Neuronal stem cell (in vitro differentiated cells): ENCODE data around the gene CSRP1.

Experiments
- DNase-seq: peaks from one replicate; pipeline ENCODE4 v3.0.0-alpha.2; 2013; ENCODE audit warnings: low spot score
- H2AFZ ChIP-seq: one replicate; pipeline ENCODE4 v1.6.1; 2013; ENCODE audit warnings: mild to moderate bottlenecking, low read length, inconsistent platforms
- H2AK5ac ChIP-seq: 2 replicates; pipeline ENCODE4 v1.6.1; 2013; ENCODE audit warnings: low read depth, mild to moderate bottlenecking, inconsistent platforms, low read length, moderate library complexity, mixed read lengths
- H2BK120ac ChIP-seq: 2 replicates; pipeline ENCODE4 v1.6.1; 2013; ENCODE audit warnings: low read depth, mild to moderate bottlenecking, inconsistent platforms, low read length, moderate library complexity, mixed read lengths
- H2BK12ac ChIP-seq: one replicate; pipeline ENCODE4 v1.6.1; 2013; ENCODE audit warnings: low read length, inconsistent platforms
- H2BK15ac ChIP-seq: 2 replicates; pipeline ENCODE4 v1.6.1; 2013; ENCODE audit warnings: mild to moderate bottlenecking, low read length, inconsistent platforms, mixed read lengths
- H2BK5ac ChIP-seq: one replicate; pipeline ENCODE4 v1.6.1; 2013; ENCODE audit warnings: inconsistent platforms, mild to moderate bottlenecking, low read length, moderate library complexity
- H3K14ac ChIP-seq: one replicate; pipeline ENCODE4 v1.6.1; 2013; ENCODE audit warnings: low read length, inconsistent platforms
- H3K18ac ChIP-seq: 2 replicates; pipeline ENCODE4 v1.6.1; 2013; ENCODE audit warnings: low read length, inconsistent platforms
- H3K23ac ChIP-seq: 2 replicates; pipeline ENCODE4 v1.6.1; 2013; ENCODE audit warnings: low read depth, mild to moderate bottlenecking, mixed read lengths, low read length, inconsistent platforms; ENCODE audit not compliant: poor library complexity
- H3K27ac ChIP-seq: replicated peaks from 3 replicates; pipeline ENCODE4 v1.5.1; 2013; ENCODE audit warnings: low read length, inconsistent platforms
- H3K27me3 ChIP-seq, 3 experiments: 2 replicates each; pipeline ENCODE4 v1.6.1; 2013; ENCODE audit warnings: low read length in 3 of 3, mild to moderate bottlenecking in 2 of 3, inconsistent platforms in 1 of 3, low read depth in 1 of 3, mixed read lengths in 1 of 3, moderate library complexity in 1 of 3; ENCODE audit not compliant: control insufficient read depth in 3 of 3, insufficient read depth in 3 of 3
- H3K36me3 ChIP-seq, 2 donors: replicated peaks in 1 of 2; 2 replicates each; pipeline ENCODE4 v1.6.1; 2013; ENCODE audit warnings: low read length in 2 of 2; ENCODE audit not compliant: control insufficient read depth in 2 of 2, insufficient read depth in 2 of 2
- H3K4ac ChIP-seq: 2 replicates; pipeline ENCODE4 v1.6.1; 2013; ENCODE audit warnings: inconsistent platforms, mild to moderate bottlenecking, low read length, moderate library complexity
- H3K4me1 ChIP-seq, 2 donors: 1 replicate in 1 of 2; 2 replicates in 1 of 2; pipeline ENCODE4 v1.6.1; 2013; ENCODE audit warnings: low read length in 2 of 2, low read depth in 1 of 2; ENCODE audit not compliant: control insufficient read depth in 2 of 2, insufficient read depth in 1 of 2
- H3K4me2 ChIP-seq: one replicate; pipeline ENCODE4 v1.6.1; 2013; ENCODE audit warnings: mild to moderate bottlenecking, low read length, inconsistent platforms; ENCODE audit not compliant: insufficient read depth, poor library complexity, severe bottlenecking
- H3K4me3 ChIP-seq, 2 donors: 2 replicates each; pipeline ENCODE4 v1.5.1; 2013; ENCODE audit warnings: low read length in 2 of 2, mild to moderate bottlenecking in 2 of 2, inconsistent platforms in 1 of 2, moderate library complexity in 1 of 2
- H3K79me1 ChIP-seq: one replicate; pipeline ENCODE4 v1.6.1; 2013; ENCODE audit warnings: low read depth, mild to moderate bottlenecking, inconsistent platforms, low read length, moderate library complexity
- H3K9ac ChIP-seq: one replicate; pipeline ENCODE4 v1.6.1; 2013; ENCODE audit warnings: mild to moderate bottlenecking, low read depth, low read length, inconsistent platforms; ENCODE audit not compliant: poor library complexity
- H3K9me3 ChIP-seq, 2 donors: replicated peaks in 1 of 2; 2 replicates each; pipeline versions ENCODE3 to v1.6.1; 2013; ENCODE audit warnings: low read length in 2 of 2, mild to moderate bottlenecking in 2 of 2, inconsistent platforms in 1 of 2, low read depth in 1 of 2, mixed read lengths in 1 of 2, moderate library complexity in 1 of 2; ENCODE audit not compliant: control insufficient read depth in 2 of 2, insufficient read depth in 1 of 2
- H4K8ac ChIP-seq: one replicate; pipeline ENCODE4 v1.6.1; 2013; ENCODE audit warnings: low read depth, mild to moderate bottlenecking, inconsistent platforms, low read length, moderate library complexity
- H4K91ac ChIP-seq: one replicate; pipeline ENCODE4 v1.6.1; 2013; ENCODE audit warnings: low read length, low read depth, mild to moderate bottlenecking, inconsistent platforms; ENCODE audit not compliant: poor library complexity
- WGBS, 2 donors: extraction: QIAGEN DNeasy Blood & Tissue Kit; methylation state at CpG; one replicate each; pipeline ENCODE4 v1.1.7; 2013; ENCODE audit warnings: missing lambda C conversion rate in 2 of 2, mixed read lengths in 1 of 2; ENCODE audit not compliant: insufficient read length in 2 of 2, insufficient replicate concordance in 1 of 2; ENCODE audit errors: extremely low coverage in 2 of 2; 5-methylcytosine and 5-hydroxymethylcytosine counted together

CSRP1 gene

GRCh38 chr1:201454608-201455007 is 52.3 kb downstream of the CSRP1 start:
- no peak overlapping the region for H3K4me3 ChIP-seq
- H4K91ac ChIP-seq = no peak overlapping the region
- no peaks in the 10 kb centered on the region for H3K27me3 ChIP-seq
- no peak overlapping the region for H3K27ac ChIP-seq
- no peaks in the 10 kb centered on the region for H3K9me3 ChIP-seq
- H3K36me3 ChIP-seq = no peaks in the 10 kb centered on the region
- H3K79me1 ChIP-seq = no peaks in the 10 kb centered on the region
- no peak overlapping the region for H3K4ac ChIP-seq
- H2BK15ac ChIP-seq = no peak overlapping the region
- no peak overlapping the region for H2BK5ac ChIP-seq
- no peak overlapping the region for H2BK120ac ChIP-seq
- no peak overlapping the region for H3K14ac ChIP-seq
- no peak overlapping the region for H3K18ac ChIP-seq
- H4K8ac ChIP-seq = no peak overlapping the region
- no peak overlapping the region for H2AFZ ChIP-seq
- no peak overlapping the region for H3K4me2 ChIP-seq
- H2BK12ac ChIP-seq = no peak overlapping the region
- no CpG with 5 or more reads among the region's 4 CpGs for WGBS, 2 donors
- H2AK5ac ChIP-seq = no peak overlapping the region
- no peak overlapping the region for H3K23ac ChIP-seq
- no peak overlapping the region for H3K9ac ChIP-seq
- no peak for DNase-seq
- peaks cover 18 to 29% of the 10 kb centered on the region in 2 donors for H3K4me1 ChIP-seq

DNA sequence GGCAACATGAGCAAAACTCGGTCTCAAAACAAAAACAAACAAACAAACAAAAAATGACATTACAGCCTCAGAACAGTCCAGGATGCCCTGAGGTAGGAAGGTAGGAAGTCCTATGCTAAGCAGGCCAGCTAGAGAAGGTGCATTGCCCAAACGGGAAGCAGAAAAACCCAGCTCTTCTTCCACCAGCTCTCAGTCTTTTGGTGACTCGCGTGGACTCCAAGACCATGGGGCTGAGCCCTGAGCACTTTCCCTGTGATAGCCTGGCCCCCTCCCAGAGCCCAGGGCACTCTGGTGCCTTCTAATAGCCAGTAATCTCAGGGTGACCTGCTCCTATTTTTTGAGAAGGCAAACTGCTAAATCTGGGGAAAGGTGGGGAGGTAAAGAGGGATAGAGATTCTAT is 54.1 kb downstream of the CSRP1 start:
- no peak overlapping the region for H2BK12ac ChIP-seq
- H3K79me1 ChIP-seq = no peaks in the 10 kb centered on the region
- no peak overlapping the region for H3K4me2 ChIP-seq
- no peak overlapping the region for H2AK5ac ChIP-seq
- H3K4me3 ChIP-seq = no peak overlapping the region
- no peak overlapping the region for H4K8ac ChIP-seq
- H3K23ac ChIP-seq = no peak overlapping the region
- no peaks in the 10 kb centered on the region for H3K9me3 ChIP-seq
- no peak overlapping the region for H2BK5ac ChIP-seq
- no peak overlapping the region for H2BK15ac ChIP-seq
- no peak overlapping the region for H3K18ac ChIP-seq
- no CpG with 5 or more reads among the region's 4 CpGs for WGBS, 2 donors
- DNase-seq = no peak
- H3K14ac ChIP-seq = no peak overlapping the region
- H3K27ac ChIP-seq = no peak overlapping the region
- H2AFZ ChIP-seq = no peak overlapping the region
- no peaks in the 10 kb centered on the region for H3K36me3 ChIP-seq
- no peaks in the 10 kb centered on the region for H3K27me3 ChIP-seq
- no peak overlapping the region for H2BK120ac ChIP-seq
- peaks cover 28 to 37% of the 10 kb centered on the region in 2 donors for H3K4me1 ChIP-seq
- no peak overlapping the region for H4K91ac ChIP-seq
- H3K4ac ChIP-seq = no peak overlapping the region
- no peak overlapping the region for H3K9ac ChIP-seq

DNA sequence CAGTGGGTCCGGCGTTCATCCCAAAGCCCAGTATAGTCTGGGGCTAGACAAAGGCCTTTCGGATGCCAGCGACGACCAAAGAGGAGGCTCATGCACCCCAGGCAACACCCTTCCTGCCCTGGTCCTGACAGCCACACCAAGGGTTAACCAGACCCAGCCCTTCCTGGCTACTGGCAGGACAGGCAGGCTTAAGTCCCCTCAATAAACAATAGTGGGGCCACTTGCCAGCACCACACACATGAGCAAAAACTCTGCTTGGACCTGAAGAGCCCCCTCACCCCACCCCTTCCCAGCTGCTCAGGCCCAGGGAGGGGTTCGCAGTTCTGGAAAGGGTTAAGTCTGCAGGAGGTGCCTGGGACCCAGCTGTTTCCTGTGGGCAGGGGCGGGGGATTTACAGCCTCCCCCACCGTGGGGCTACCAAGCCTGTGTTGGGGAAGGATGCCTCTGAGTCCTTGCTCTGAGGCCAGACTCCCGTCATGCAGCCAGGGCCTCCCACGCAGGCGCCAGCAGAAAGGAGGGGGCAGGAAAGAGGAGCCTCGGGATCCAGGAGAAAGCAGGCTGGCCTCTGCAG is 56.1 kb downstream of the CSRP1 start:
- no peaks in the 10 kb centered on the region for H3K36me3 ChIP-seq
- no peak overlapping the region for H3K4me3 ChIP-seq
- no CpG with 5 or more reads among the region's 12 CpGs for WGBS, 2 donors
- H3K23ac ChIP-seq = no peak overlapping the region
- no peak overlapping the region for H2AK5ac ChIP-seq
- no peak overlapping the region for H4K8ac ChIP-seq
- peak overlapping the region; percentile 97 for H2AFZ ChIP-seq
- H2BK15ac ChIP-seq = peak overlapping the region; percentile 11
- peaks cover 0 to 2% (median 0%) of the 10 kb centered on the region in 3 experiments for H3K27me3 ChIP-seq
- H3K4ac ChIP-seq = no peak overlapping the region
- H4K91ac ChIP-seq = no peak overlapping the region
- no peaks in the 10 kb centered on the region for H3K79me1 ChIP-seq
- H3K4me1 ChIP-seq = peaks cover 18 to 26% of the 10 kb centered on the region in 2 donors
- peak overlapping the region; percentile 20 for H3K18ac ChIP-seq
- H2BK5ac ChIP-seq = no peak overlapping the region
- H3K14ac ChIP-seq = no peak overlapping the region
- no peak overlapping the region for H2BK12ac ChIP-seq
- H2BK120ac ChIP-seq = no peak overlapping the region
- H3K27ac ChIP-seq = no peak overlapping the region
- no peak for DNase-seq
- no peak overlapping the region for H3K9ac ChIP-seq
- no peak overlapping the region for H3K4me2 ChIP-seq
- H3K9me3 ChIP-seq = no peaks in the 10 kb centered on the region

DNA sequence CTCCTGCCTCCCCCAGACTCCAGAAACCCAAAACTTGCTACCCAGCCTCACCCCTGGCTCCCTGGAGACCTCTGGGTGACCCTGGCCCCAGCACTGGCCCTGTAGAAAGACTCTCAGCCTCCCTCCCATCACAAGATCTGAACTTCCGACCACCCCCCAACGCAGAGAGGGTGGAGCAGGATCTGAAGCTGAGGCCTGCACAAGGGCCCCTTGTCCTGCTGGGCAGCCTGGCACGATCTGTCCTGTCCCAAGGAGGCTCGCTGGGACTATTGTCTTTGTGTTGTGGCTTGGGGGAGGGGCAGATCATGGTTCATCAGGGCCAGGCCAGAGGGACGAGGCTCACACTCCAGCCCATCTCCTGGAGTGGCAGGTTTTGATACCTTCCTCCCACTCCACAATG is 57.9 kb downstream of the CSRP1 start:
- H4K8ac ChIP-seq = no peak overlapping the region
- H3K4me2 ChIP-seq = no peak overlapping the region
- H3K36me3 ChIP-seq = no peaks in the 10 kb centered on the region
- no peak overlapping the region for H2AK5ac ChIP-seq
- no peaks in the 10 kb centered on the region for H3K79me1 ChIP-seq
- no peak overlapping the region for H4K91ac ChIP-seq
- H2BK12ac ChIP-seq = no peak overlapping the region
- H3K4ac ChIP-seq = no peak overlapping the region
- no peak overlapping the region for H3K14ac ChIP-seq
- no peak overlapping the region for H2BK5ac ChIP-seq
- no peak overlapping the region for H2BK120ac ChIP-seq
- no peak overlapping the region for H2BK15ac ChIP-seq
- peak overlapping the region; percentile 48 for H3K18ac ChIP-seq
- WGBS, 2 donors = no CpG with 5 or more reads among the region's 5 CpGs
- H3K9ac ChIP-seq = no peak overlapping the region
- no peak overlapping the region for H3K27ac ChIP-seq
- H3K23ac ChIP-seq = no peak overlapping the region
- H3K27me3 ChIP-seq = peaks cover 0 to 2% (median 0%) of the 10 kb centered on the region in 3 experiments
- no peak overlapping the region for H3K4me3 ChIP-seq
- peak overlapping the region; percentile 84 for H2AFZ ChIP-seq
- DNase-seq = no peak
- no peaks in the 10 kb centered on the region for H3K9me3 ChIP-seq
- peaks cover 18 to 22% of the 10 kb centered on the region in 2 donors for H3K4me1 ChIP-seq
